A673 (cell line): ENCODE data around the gene C11orf52. TPM values are rescaled to one million over a fixed set of nuclear protein-coding genes. Genes with fewer than 3 reads are reported as not detected.

ENCODE experiments used
- BruUV-seq: library from RNA; stranded (reverse); fragments of 400-500 nt; replicated peaks from 2 replicates; lab custom pipeline; 2021; lab: Mats Ljungman, UMichigan
- CTCF ChIA-PET: fragments of 300-600 bp; sonication (Branson Sonifier 250); formaldehyde crosslinking; loops from one replicate; lab custom pipeline; 2022; ENCODE audit warnings: antibody characterized with exemption; lab: Charles Lee
- POLR2A ChIA-PET: fragments of 300-600 bp; sonication (Branson Sonifier 250); formaldehyde crosslinking; loops from one replicate; lab custom pipeline; 2022; ENCODE audit warnings: antibody characterized with exemption; ENCODE audit not compliant: low non-redundant PET; lab: Charles Lee
- DNase-seq: peaks from one replicate; pipeline ENCODE4 v3.0.0-alpha.2; 2015; ENCODE audit warnings: low spot score
- H3K27ac ChIP-seq: fragments of 200-600 bp; sonication (generic); 2 replicates; pipeline ENCODE4 v1.5.1; 2016; ENCODE audit warnings: mixed run types, low read depth, mild to moderate bottlenecking, mixed read lengths, antibody characterized with exemption, low read length; ENCODE audit not compliant: poor library complexity, severe bottlenecking
- H3K27me3 ChIP-seq: fragments of 200-600 bp; sonication (generic); replicated peaks from 2 replicates; pipeline ENCODE4 v1.6.1; 2017; ENCODE audit warnings: mixed run types, low read depth, mild to moderate bottlenecking, mixed read lengths, antibody characterized with exemption, low read length; ENCODE audit not compliant: insufficient read depth, poor library complexity
- H3K36me3 ChIP-seq: fragments of 200-600 bp; sonication (generic); 2 replicates; pipeline ENCODE4 v1.6.1; 2016; ENCODE audit warnings: mixed run types, mild to moderate bottlenecking, mixed read lengths, antibody characterized with exemption, low read length; ENCODE audit not compliant: insufficient read depth, poor library complexity, severe bottlenecking
- H3K4me1 ChIP-seq: fragments of 200-600 bp; sonication (generic); 2 replicates; pipeline ENCODE4 v1.6.1; 2017; ENCODE audit warnings: mixed run types, mild to moderate bottlenecking, mixed read lengths, antibody characterized with exemption, low read length; ENCODE audit not compliant: insufficient read depth, poor library complexity, severe bottlenecking
- H3K4me3 ChIP-seq: fragments of 200-600 bp; sonication (generic); 2 replicates; pipeline ENCODE4 v1.5.1; 2016; ENCODE audit warnings: low read depth, mixed run types, mild to moderate bottlenecking, mixed read lengths, low read length; ENCODE audit not compliant: poor library complexity, severe bottlenecking
- H3K9me3 ChIP-seq: fragments of 200-600 bp; sonication (generic); 2 replicates; pipeline ENCODE4 v1.6.1; 2016; ENCODE audit warnings: mixed run types, low read depth, mild to moderate bottlenecking, mixed read lengths, antibody characterized with exemption, low read length; ENCODE audit not compliant: poor library complexity, severe bottlenecking
- EZH2 ChIP-seq: fragments of 200-600 bp; sonication (generic); IDR thresholded peaks from 2 replicates; pipeline ENCODE4 v1.6.1; 2017; ENCODE audit warnings: borderline replicate concordance, low read depth, mild to moderate bottlenecking, mixed read lengths, antibody characterized with exemption, low read length; ENCODE audit not compliant: poor library complexity, severe bottlenecking
- intact Hi-C: fragments of 100-400 bp; cut with micrococcal nuclease; formaldehyde crosslinking; loops from one replicate; pipeline ENCODE4 v1.10.0; 2022; ENCODE audit not compliant: unreplicated experiment
- total RNA-seq: library from RNA; stranded (reverse); gene quantifications from 2 replicates; pipeline ENCODE4 v1.2.3, GENCODE V29; 2021
- TF ChIP-seq, protein P1 (sequence below): fragments of 300-800, 200-600 bp; sonication (generic); conservative IDR thresholded peaks from 2 replicates; pipeline ENCODE4 v1.5.1; 2017; ENCODE audit warnings: low read depth, mild to moderate bottlenecking, antibody characterized with exemption, low read length, moderate library complexity, mixed read lengths

The C11orf52 gene
- total RNA-seq, 1 experiment from 2014 or later, result 1.4 TPM

DNA sequence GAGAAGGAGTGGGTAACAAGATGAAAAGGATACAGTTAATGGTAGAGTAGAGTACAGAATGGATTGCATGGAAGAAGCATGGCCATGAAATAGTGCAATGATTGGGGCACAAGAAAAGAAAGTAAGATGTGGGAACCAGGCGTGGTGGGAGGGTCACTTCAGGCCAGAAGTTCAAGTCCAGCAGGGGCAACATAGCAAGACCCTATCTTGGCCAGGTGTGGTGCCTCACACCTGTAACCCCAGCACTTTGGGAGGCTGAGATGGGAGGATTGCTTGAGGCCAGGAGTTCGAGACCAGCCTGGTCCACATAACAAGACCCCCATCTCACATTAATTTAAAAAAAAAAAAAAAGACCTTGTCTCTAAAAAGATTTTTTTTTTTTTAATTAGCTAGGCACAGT is 1.4 kb upstream of the C11orf52 start:
- H3K27me3 ChIP-seq, result no peaks in the 10 kb centered on the region
- DNase-seq, result no peak
- no TSS peak for BruUV-seq
- H3K4me1 ChIP-seq, result peaks cover 30% of the 10 kb centered on the region
- intact Hi-C loops, result no loop called here
- H3K27ac ChIP-seq, result no peak overlapping the region
- TF ChIP-seq EZH2, result no peak
- TF ChIP-seq, protein P1, sequence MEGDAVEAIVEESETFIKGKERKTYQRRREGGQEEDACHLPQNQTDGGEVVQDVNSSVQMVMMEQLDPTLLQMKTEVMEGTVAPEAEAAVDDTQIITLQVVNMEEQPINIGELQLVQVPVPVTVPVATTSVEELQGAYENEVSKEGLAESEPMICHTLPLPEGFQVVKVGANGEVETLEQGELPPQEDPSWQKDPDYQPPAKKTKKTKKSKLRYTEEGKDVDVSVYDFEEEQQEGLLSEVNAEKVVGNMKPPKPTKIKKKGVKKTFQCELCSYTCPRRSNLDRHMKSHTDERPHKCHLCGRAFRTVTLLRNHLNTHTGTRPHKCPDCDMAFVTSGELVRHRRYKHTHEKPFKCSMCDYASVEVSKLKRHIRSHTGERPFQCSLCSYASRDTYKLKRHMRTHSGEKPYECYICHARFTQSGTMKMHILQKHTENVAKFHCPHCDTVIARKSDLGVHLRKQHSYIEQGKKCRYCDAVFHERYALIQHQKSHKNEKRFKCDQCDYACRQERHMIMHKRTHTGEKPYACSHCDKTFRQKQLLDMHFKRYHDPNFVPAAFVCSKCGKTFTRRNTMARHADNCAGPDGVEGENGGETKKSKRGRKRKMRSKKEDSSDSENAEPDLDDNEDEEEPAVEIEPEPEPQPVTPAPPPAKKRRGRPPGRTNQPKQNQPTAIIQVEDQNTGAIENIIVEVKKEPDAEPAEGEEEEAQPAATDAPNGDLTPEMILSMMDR, result no peak
- no peaks in the 10 kb centered on the region for H3K9me3 ChIP-seq
- CTCF ChIA-PET, result no interaction called here
- POLR2A ChIA-PET, result no interaction called here
- H3K36me3 ChIP-seq, result no peaks in the 10 kb centered on the region
- no peak overlapping the region for H3K4me3 ChIP-seq

DNA sequence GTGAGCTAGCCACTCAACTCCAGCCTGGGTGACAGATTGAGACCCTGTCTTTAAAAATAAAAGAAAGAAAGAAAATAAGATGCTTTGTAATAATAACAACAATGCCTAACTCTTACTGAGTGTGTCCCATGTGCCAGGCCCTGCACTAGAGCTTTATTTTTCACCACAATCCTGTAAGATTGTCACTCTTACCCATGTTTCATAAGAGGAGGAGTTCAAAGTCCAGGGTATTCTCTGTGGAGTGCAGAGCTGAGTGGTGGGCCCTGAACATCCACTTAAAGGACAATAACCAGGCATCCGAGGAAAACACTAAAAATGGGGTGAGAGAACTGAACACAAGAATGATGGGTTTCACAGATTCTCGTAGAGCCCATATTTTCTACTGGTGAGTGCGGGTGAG is 925 bp upstream of the C11orf52 start:
- Histone ChIP-seq H3K4me1 (peaks cover 35% of the 10 kb centered on the region), H3K27ac (peak overlapping the region; percentile 46), H3K4me3 (no peak overlapping the region), H3K9me3 (no peaks in the 10 kb centered on the region), H3K36me3 (no peaks in the 10 kb centered on the region), H3K27me3 (no peaks in the 10 kb centered on the region)
- ChIA-PET CTCF (no interaction called here), POLR2A (no interaction called here)
- TF ChIP-seq, protein P1, result no peak
- no peak for TF ChIP-seq EZH2
- DNase-seq, result no peak
- intact Hi-C loops, result no loop called here
- BruUV-seq, result no TSS peak

DNA sequence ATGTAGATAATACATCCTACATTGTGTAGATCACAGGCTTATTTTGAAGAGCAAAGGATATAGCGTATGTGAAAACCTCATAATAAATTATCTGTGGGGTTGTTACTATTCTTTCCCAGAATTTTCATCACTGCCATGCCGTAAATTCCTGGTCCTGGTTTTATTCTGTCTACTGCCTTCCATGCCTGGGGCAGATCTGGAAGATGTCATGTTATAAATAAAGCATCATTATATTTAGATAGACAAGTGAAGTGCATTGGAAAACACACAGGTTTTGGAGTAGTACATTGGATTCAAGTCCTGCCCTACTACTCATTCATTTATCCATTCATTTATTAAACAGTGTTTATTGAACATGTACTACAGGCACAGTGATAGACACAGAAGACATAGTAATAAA is 2.2 kb downstream of the C11orf52 start:
- DNase-seq, result no peak
- ChIA-PET CTCF (interaction anchor here (0.5 kb wide), 1 partner anchor 20 kb away, joined by 5 read pairs; no protein-coding TSS in a partner anchor), POLR2A (no interaction called here)
- no peaks in the 10 kb centered on the region for H3K9me3 ChIP-seq
- intact Hi-C loops, result no loop called here
- no peaks in the 10 kb centered on the region for H3K36me3 ChIP-seq
- H3K4me3 ChIP-seq, result no peak overlapping the region
- H3K4me1 ChIP-seq, result peaks cover 49% of the 10 kb centered on the region
- BruUV-seq, result no TSS peak
- no peaks in the 10 kb centered on the region for H3K27me3 ChIP-seq
- TF ChIP-seq, protein P1, result no peak
- no peak for TF ChIP-seq EZH2
- peak overlapping the region; percentile 14 for H3K27ac ChIP-seq
